Esophagus (tissue), 2 donors: Measurements from ENCODE around the gene VMAC. TPM values are rescaled to one million over a fixed set of nuclear protein-coding genes. Genes with fewer than 3 reads are reported as not detected.

Source experiments
- H3K27ac ChIP-seq, 2 donors: one replicate each; pipeline ENCODE4 v1.5.1; 2013; ENCODE audit warnings: low read depth in 2 of 2, mild to moderate bottlenecking in 2 of 2, inconsistent platforms in 1 of 2, low read length in 1 of 2, moderate library complexity in 1 of 2
- H3K27me3 ChIP-seq, 2 donors: one replicate each; pipeline ENCODE4 v1.6.1; 2013; ENCODE audit warnings: low read length in 2 of 2, control low read depth in 1 of 2, mild to moderate bottlenecking in 1 of 2; ENCODE audit not compliant: insufficient read depth in 2 of 2, control insufficient read depth in 1 of 2
- H3K36me3 ChIP-seq, 2 donors: one replicate each; pipeline ENCODE4 v1.6.1; 2013; ENCODE audit warnings: low read length in 1 of 2; ENCODE audit not compliant: control insufficient read depth in 2 of 2, insufficient read depth in 2 of 2
- H3K4me1 ChIP-seq, 2 donors: one replicate each; pipeline ENCODE4 v1.6.1; 2013; ENCODE audit warnings: low read length in 1 of 2; ENCODE audit not compliant: control insufficient read depth in 2 of 2, insufficient read depth in 2 of 2
- H3K4me3 ChIP-seq, 2 donors: one replicate each; pipeline ENCODE4 v1.5.1; 2013; ENCODE audit warnings: low read length in 2 of 2, mild to moderate bottlenecking in 2 of 2, low read depth in 1 of 2, moderate library complexity in 1 of 2
- H3K9me3 ChIP-seq, 2 donors: one replicate each; pipeline ENCODE4 v1.6.1; 2013; ENCODE audit warnings: mild to moderate bottlenecking in 2 of 2, low read depth in 1 of 2, low read length in 1 of 2, moderate library complexity in 1 of 2; ENCODE audit not compliant: control insufficient read depth in 2 of 2, insufficient read depth in 1 of 2
- WGBS, 2 donors: extraction: QIAGEN DNeasy Blood & Tissue Kit; methylation state at CpG; one replicate each; pipeline ENCODE4 v1.1.7; 2013; 5-methylcytosine and 5-hydroxymethylcytosine counted together
- polyA plus RNA-seq, 2 donors: library from polyadenylated mRNA; stranded (reverse); fragments of 200-250 nt; gene quantifications; one replicate each; pipeline ENCODE4 v1.2.3, GENCODE V29; 2013
- donor health status: healthy with polysubstance abuse.
- donor health status: Bipolar disorder and iron deficiency.

The VMAC gene
- polyA plus RNA-seq, 2 donors: 3.4 to 7.9 TPM

GRCh38 chr19:5948752-5949564 is 44.3 kb downstream of the VMAC start:
- Histone ChIP-seq H3K27ac (peak overlapping the region; percentile 21 to 66), H3K4me3 (no peak overlapping the region), H3K9me3 (no peaks in the 10 kb centered on the region), H3K27me3 (no peaks in the 10 kb centered on the region), H3K4me1 (peaks cover 14 to 23% of the 10 kb centered on the region in 2 donors), H3K36me3 (peaks cover 7 to 18% of the 10 kb centered on the region in 2 donors)
- WGBS, 2 donors: 56 to 65% methylated on average over 13 of the region's 13 CpGs

GRCh38 chr19:5949792-5950305 is 45.2 kb downstream of the VMAC start:
- peaks cover 16 to 23% of the 10 kb centered on the region in 2 donors for H3K4me1 ChIP-seq
- H3K4me3 ChIP-seq: no peak overlapping the region
- 81 to 83% methylated on average over 13 of the region's 13 CpGs for WGBS, 2 donors

GRCh38 chr19:5950741-5951140 is 46.1 kb downstream of the VMAC start:
- H3K9me3 ChIP-seq: no peaks in the 10 kb centered on the region
- peaks cover 7 to 14% of the 10 kb centered on the region in 2 donors for H3K36me3 ChIP-seq
- peaks cover 17 to 23% of the 10 kb centered on the region in 2 donors for H3K4me1 ChIP-seq
- no peaks in the 10 kb centered on the region for H3K27me3 ChIP-seq
- no peak overlapping the region for H3K4me3 ChIP-seq
- WGBS, 2 donors: 60 to 67% methylated on average over 3 of the region's 3 CpGs
- no peak overlapping the region for H3K27ac ChIP-seq

More at GRCh38 chr19:5949792-5950305, 45.2 kb downstream of the VMAC start:
- peak overlapping the region; percentile 21 to 66 for H3K27ac ChIP-seq
- H3K36me3 ChIP-seq: peaks cover 7 to 16% of the 10 kb centered on the region in 2 donors
- H3K9me3 ChIP-seq: no peaks in the 10 kb centered on the region
- H3K27me3 ChIP-seq: no peaks in the 10 kb centered on the region

GRCh38 chr19:5951338-5951861 is 46.7 kb downstream of the VMAC start:
- WGBS, 2 donors: 44 to 47% methylated on average over 19 of the region's 19 CpGs
- no peaks in the 10 kb centered on the region for H3K9me3 ChIP-seq
- peak overlapping the region in 1 of 2 donors; percentile 34 for H3K27ac ChIP-seq
- H3K4me1 ChIP-seq: peaks cover 17 to 23% of the 10 kb centered on the region in 2 donors
- H3K36me3 ChIP-seq: peaks cover 7 to 14% of the 10 kb centered on the region in 2 donors
- no peaks in the 10 kb centered on the region for H3K27me3 ChIP-seq
- no peak overlapping the region for H3K4me3 ChIP-seq

GRCh38 chr19:5952193-5953029 is 47.7 kb downstream of the VMAC start:
- Histone ChIP-seq H3K4me1 (peaks cover 17 to 20% of the 10 kb centered on the region in 2 donors), H3K27ac (peak overlapping the region in 1 of 2 donors; percentile 67), H3K27me3 (no peaks in the 10 kb centered on the region), H3K4me3 (no peak overlapping the region), H3K9me3 (no peaks in the 10 kb centered on the region), H3K36me3 (peaks cover 7 to 16% of the 10 kb centered on the region in 2 donors)
- WGBS, 2 donors: 75 to 76% methylated on average over 18 of the region's 18 CpGs

- Histone ChIP-seq H3K36me3 (peaks cover 7 to 11% of the 10 kb centered on the region in 2 donors), H3K4me3 (no peak overlapping the region), H3K27ac (peak overlapping the region; percentile 8 to 66), H3K9me3 (no peaks in the 10 kb centered on the region), H3K4me1 (peaks cover 17% of the 10 kb centered on the region in 2 donors), H3K27me3 (no peaks in the 10 kb centered on the region)
- 61 to 64% methylated on average over 5 of the region's 5 CpGs for WGBS, 2 donors
Observed at GRCh38 chr19:5953030-5953589, 48.4 kb downstream of the VMAC start.

- peak overlapping the region; percentile 14 to 65 for H3K27ac ChIP-seq
- peaks cover 7 to 13% of the 10 kb centered on the region in 2 donors for H3K36me3 ChIP-seq
- H3K4me1 ChIP-seq: peaks cover 17 to 21% of the 10 kb centered on the region in 2 donors
- no peaks in the 10 kb centered on the region for H3K27me3 ChIP-seq
- H3K9me3 ChIP-seq: no peaks in the 10 kb centered on the region
- no peak overlapping the region for H3K4me3 ChIP-seq
- 39 to 47% methylated on average over 17 of the region's 17 CpGs for WGBS, 2 donors
Observed at GRCh38 chr19:5953680-5954213, 49.1 kb downstream of the VMAC start.

- peaks cover 17 to 24% of the 10 kb centered on the region in 2 donors for H3K4me1 ChIP-seq
Observed at GRCh38 chr19:5954293-5954692, 49.6 kb downstream of the VMAC start.

GRCh38 chr19:5955636-5955935 is 50.9 kb downstream of the VMAC start:
- Histone ChIP-seq H3K27me3 (no peaks in the 10 kb centered on the region), H3K27ac (no peak overlapping the region), H3K4me3 (no peak overlapping the region), H3K4me1 (peaks cover 20 to 31% of the 10 kb centered on the region in 2 donors), H3K9me3 (no peaks in the 10 kb centered on the region), H3K36me3 (peaks cover 0 to 7% of the 10 kb centered on the region in 2 donors)
- WGBS, 2 donors: 69 to 73% methylated on average over 3 of the region's 3 CpGs

More at GRCh38 chr19:5954293-5954692, 49.6 kb downstream of the VMAC start:
- Histone ChIP-seq H3K27ac (peak overlapping the region; percentile 14 to 38), H3K9me3 (no peaks in the 10 kb centered on the region), H3K36me3 (peaks cover 7 to 12% of the 10 kb centered on the region in 2 donors), H3K4me3 (no peak overlapping the region), H3K27me3 (no peaks in the 10 kb centered on the region)
- WGBS, 2 donors: 44 to 53% methylated on average over 6 of the region's 6 CpGs
